Transverse colon (tissue), 4 donors: ENCODE data around the gene TMEM170B. TPM values are rescaled to one million over a fixed set of nuclear protein-coding genes. Genes with fewer than 3 reads are reported as not detected.

ENCODE experiments used
- DNase-seq: peaks from one replicate; pipeline ENCODE4 v3.0.0-alpha.2; 2019
- H3K27ac ChIP-seq, 4 donors: fragments of 200-600 bp; sonication (generic); 2 replicates each; pipeline ENCODE4 v1.5.1; 2016 to 2018; ENCODE audit warnings: inconsistent platforms in 4 of 4
- H3K27me3 ChIP-seq: fragments of 200-600 bp; sonication (generic); 2 replicates; pipeline ENCODE4 v1.5.1; 2017; ENCODE audit warnings: inconsistent platforms
- H3K36me3 ChIP-seq, 4 donors: fragments of 200-600 bp; sonication (generic); 2 replicates each; pipeline ENCODE4 v1.5.1; 2017 to 2019; ENCODE audit warnings: inconsistent platforms in 4 of 4
- H3K4me1 ChIP-seq, 4 donors: fragments of 200-600 bp; sonication (generic); 2 replicates each; pipeline ENCODE4 v1.5.1; 2017 to 2020; ENCODE audit warnings: inconsistent platforms in 4 of 4
- H3K4me3 ChIP-seq, 4 donors: fragments of 200-600 bp; sonication (generic); 1 replicate in 1 of 4; 2 replicates in 3 of 4; pipeline versions ENCODE4 v1.5.1 to v1.6.1; 2017 to 2019; ENCODE audit warnings: inconsistent platforms in 4 of 4
- H3K9me3 ChIP-seq, 2 donors: fragments of 200-600 bp; sonication (generic); 2 replicates each; pipeline ENCODE4 v1.5.1; 2017 to 2019; ENCODE audit warnings: inconsistent platforms in 2 of 2
- EP300 ChIP-seq: sonication (generic); formaldehyde crosslinking; IDR thresholded peaks from one replicate; pipeline ENCODE4 v1.6.1; 2017; ENCODE audit warnings: antibody characterized with exemption, low read depth
- POLR2A ChIP-seq: fragments of 450-650 bp; IDR thresholded peaks from one replicate; pipeline ENCODE4 v1.6.1; 2016; ENCODE audit warnings: antibody characterized with exemption, mild to moderate bottlenecking, moderate library complexity
- POLR2AphosphoS5 ChIP-seq, 3 donors: sonication (generic); formaldehyde crosslinking; IDR thresholded peaks; one replicate each; pipeline ENCODE4 v1.6.1; 2016; ENCODE audit warnings: antibody characterized with exemption in 3 of 3
- WGBS, 2 donors: methylation state at CpG; one replicate each; pipeline ENCODE4 v1.1.5; 2018; ENCODE audit warnings: low coverage in 1 of 2; 5-methylcytosine and 5-hydroxymethylcytosine counted together
- in situ Hi-C, 4 donors: fragments of 200-750 bp; cut with MboI; loops; one replicate each; pipeline versions ENCODE4 v1.15.0 to v1.15.1; 2017; ENCODE audit warnings: low sequenced_read_pairs in 3 of 4, low pct_ligation_motif_present in 1 of 4, low pct_unique_long_range_greater_than_20kb in 1 of 4
- intact Hi-C: fragments of 100-400 bp; cut with DNase I; formaldehyde crosslinking; loops from one replicate; pipeline ENCODE4 v1.15.1; 2023; ENCODE audit warnings: low total_unique reads
- total RNA-seq, 4 donors: library from RNA; depleted of rRNA; stranded (reverse); fragments of >200 nt; gene quantifications; one replicate each; pipeline ENCODE4 v1.1.0, GENCODE V29; 2016
- TF ChIP-seq, protein P1 (sequence below), 5 experiments: fragments of 200-600 bp in 3 of 5; fragments of 450-650 bp in 2 of 5; sonication (generic) in 3 of 5; IDR thresholded peaks; 1 replicate in 2 of 5; 2 replicates in 3 of 5; pipeline ENCODE4 v1.5.1; 2016 to 2017; ENCODE audit warnings: antibody characterized with exemption in 5 of 5, inconsistent platforms in 3 of 5, mild to moderate bottlenecking in 2 of 5, moderate library complexity in 1 of 5

The TMEM170B gene
- total RNA-seq, 4 donors from 2014 or later = 1.6 to 8.0 (median 3.0) TPM

DNA sequence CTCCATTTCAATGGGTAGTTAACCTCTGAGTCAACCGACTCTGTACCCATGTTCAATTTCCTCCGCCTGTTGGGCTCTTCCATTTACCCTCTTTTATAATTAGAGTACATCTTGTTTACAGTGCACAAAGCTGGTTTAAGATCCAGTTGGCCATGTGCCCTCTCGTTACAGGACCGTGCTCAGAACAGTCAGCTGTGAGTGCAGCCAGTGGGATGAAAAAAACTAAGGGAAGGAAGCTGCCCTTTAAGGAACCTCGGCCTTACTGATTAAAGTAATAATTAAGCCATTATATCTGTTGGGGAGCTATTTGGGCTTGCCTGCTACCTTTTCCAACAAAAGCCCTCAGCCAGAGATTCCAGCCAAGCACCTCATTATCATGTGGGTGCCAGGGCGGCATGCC is 68.8 kb downstream of the TMEM170B start:
- in situ Hi-C loops (no loop called here), intact Hi-C loops (no loop called here)
- peak overlapping the region in 3 of 4 donors; percentile 1 to 48 (median 18) for H3K27ac ChIP-seq
- no peaks in the 10 kb centered on the region for H3K27me3 ChIP-seq
- TF ChIP-seq EP300 (no peak), POLR2AphosphoS5 (IDR thresholded peaks at IDR 0.05) (no peak), POLR2A (no peak)
- TF ChIP-seq, protein P1, sequence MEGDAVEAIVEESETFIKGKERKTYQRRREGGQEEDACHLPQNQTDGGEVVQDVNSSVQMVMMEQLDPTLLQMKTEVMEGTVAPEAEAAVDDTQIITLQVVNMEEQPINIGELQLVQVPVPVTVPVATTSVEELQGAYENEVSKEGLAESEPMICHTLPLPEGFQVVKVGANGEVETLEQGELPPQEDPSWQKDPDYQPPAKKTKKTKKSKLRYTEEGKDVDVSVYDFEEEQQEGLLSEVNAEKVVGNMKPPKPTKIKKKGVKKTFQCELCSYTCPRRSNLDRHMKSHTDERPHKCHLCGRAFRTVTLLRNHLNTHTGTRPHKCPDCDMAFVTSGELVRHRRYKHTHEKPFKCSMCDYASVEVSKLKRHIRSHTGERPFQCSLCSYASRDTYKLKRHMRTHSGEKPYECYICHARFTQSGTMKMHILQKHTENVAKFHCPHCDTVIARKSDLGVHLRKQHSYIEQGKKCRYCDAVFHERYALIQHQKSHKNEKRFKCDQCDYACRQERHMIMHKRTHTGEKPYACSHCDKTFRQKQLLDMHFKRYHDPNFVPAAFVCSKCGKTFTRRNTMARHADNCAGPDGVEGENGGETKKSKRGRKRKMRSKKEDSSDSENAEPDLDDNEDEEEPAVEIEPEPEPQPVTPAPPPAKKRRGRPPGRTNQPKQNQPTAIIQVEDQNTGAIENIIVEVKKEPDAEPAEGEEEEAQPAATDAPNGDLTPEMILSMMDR (IDR thresholded peaks at IDR 0.05) = no peak
- H3K4me1 ChIP-seq = peaks cover 0 to 29% (median 3%) of the 10 kb centered on the region in 4 donors
- no peaks in the 10 kb centered on the region for H3K9me3 ChIP-seq
- no peak overlapping the region for H3K4me3 ChIP-seq
- H3K36me3 ChIP-seq = no peaks in the 10 kb centered on the region
- DNase-seq = peak; percentile 14
- 58 to 61% methylated on average over 4 to 6 of the region's 6 CpGs for WGBS, 2 donors

DNA sequence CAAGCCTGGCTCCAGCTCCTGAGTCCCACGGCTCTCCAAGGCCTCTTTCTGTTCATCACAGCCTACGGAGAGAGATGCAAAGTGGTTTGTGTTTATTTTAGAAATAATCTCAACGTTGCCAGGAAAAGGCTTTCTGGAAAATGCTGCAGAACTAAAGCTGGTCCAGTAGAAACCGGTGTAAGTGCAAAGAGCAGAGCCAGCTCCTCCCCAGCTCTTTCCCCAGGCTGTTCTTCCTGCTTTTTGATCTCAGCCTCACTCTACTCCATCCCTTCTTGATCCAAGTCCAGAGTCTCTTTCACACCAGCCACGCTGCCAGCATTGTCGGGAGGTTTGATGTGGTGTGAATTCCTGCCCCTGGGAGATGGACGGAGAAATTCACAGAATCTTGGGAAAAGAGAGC is 69.8 kb downstream of the TMEM170B start:
- H3K4me3 ChIP-seq = no peak overlapping the region
- no peaks in the 10 kb centered on the region for H3K36me3 ChIP-seq
- in situ Hi-C loops = no loop called here
- WGBS, 2 donors = 44 to 46% methylated on average over 6 to 7 of the region's 7 CpGs
- H3K4me1 ChIP-seq = peaks cover 0 to 29% (median 3%) of the 10 kb centered on the region in 4 donors
- no peak for DNase-seq
- intact Hi-C loops = no loop called here
- TF ChIP-seq POLR2AphosphoS5 (IDR thresholded peaks at IDR 0.05) (no peak), EP300 (no peak), POLR2A (no peak)
- TF ChIP-seq, protein P1 (IDR thresholded peaks at IDR 0.05) = no peak
- peak overlapping the region in 3 of 4 donors; percentile 7 to 28 (median 23) for H3K27ac ChIP-seq
- no peaks in the 10 kb centered on the region for H3K27me3 ChIP-seq
- no peaks in the 10 kb centered on the region for H3K9me3 ChIP-seq

GRCh38 chr6:11608600-11609323 is 71.2 kb downstream of the TMEM170B start:
- DNase-seq = no peak
- intact Hi-C loops (no loop called here), in situ Hi-C loops (no loop called here)
- no peaks in the 10 kb centered on the region for H3K36me3 ChIP-seq
- no peaks in the 10 kb centered on the region for H3K9me3 ChIP-seq
- H3K4me3 ChIP-seq = no peak overlapping the region
- H3K4me1 ChIP-seq = peaks cover 0 to 29% (median 3%) of the 10 kb centered on the region in 4 donors
- TF ChIP-seq POLR2A = no peak
- no peak for TF ChIP-seq EP300
- TF ChIP-seq POLR2AphosphoS5 (IDR thresholded peaks at IDR 0.05) = no peak
- TF ChIP-seq, protein P1 (IDR thresholded peaks at IDR 0.05) = no peak
- no peaks in the 10 kb centered on the region for H3K27me3 ChIP-seq
- H3K27ac ChIP-seq = peak overlapping the region in 1 of 4 donors; percentile 34
- WGBS, 2 donors = 79 to 92% methylated on average over 6 of the region's 6 CpGs

GRCh38 chr6:11609324-11610071 is 71.9 kb downstream of the TMEM170B start:
- in situ Hi-C loops = no loop called here
- WGBS, 2 donors = 71 to 74% methylated on average over 7 to 18 of the region's 18 CpGs
- Histone ChIP-seq H3K9me3 (no peaks in the 10 kb centered on the region), H3K27ac (peak overlapping the region in 1 of 4 donors; percentile 34), H3K27me3 (no peaks in the 10 kb centered on the region), H3K4me3 (no peak overlapping the region), H3K4me1 (peaks cover 0 to 33% (median 3%) of the 10 kb centered on the region in 4 donors), H3K36me3 (no peaks in the 10 kb centered on the region)
- no peak for TF ChIP-seq EP300
- peak in 1 of 3 donors; percentile 7 for TF ChIP-seq POLR2AphosphoS5 (IDR thresholded peaks at IDR 0.05)
- no peak for TF ChIP-seq POLR2A
- TF ChIP-seq, protein P1 (IDR thresholded peaks at IDR 0.05) = no peak
- intact Hi-C loops = loop anchor here (5.0 kb wide), 1 partner anchor 1288 kb away; no protein-coding TSS in a partner anchor
- DNase-seq = no peak
